Mucosa of gallbladder (tissue), 1 donor: ENCODE data around the gene GMEB2. TPM values are rescaled to one million over a fixed set of nuclear protein-coding genes. Genes with fewer than 3 reads are reported as not detected.
A peak's percentile ranks its signal among the peaks of the same experiment; 100 is the strongest.
"Not testable (repeated sequence)": the region's sequence is repeated elsewhere in the genome, so short reads cannot be mapped to it uniquely, and the experiment has no call there.

Source experiments
- DNase-seq: peaks from one replicate; pipeline ENCODE4 v3.0.0-alpha.2; 2020; ENCODE audit warnings: low spot score
- total RNA-seq: library from RNA; stranded (reverse); gene quantifications from one replicate; pipeline ENCODE4 v1.2.1, GENCODE V29; 2021
- donor health status: DM: no; HTN: no; CAD: no.

The GMEB2 gene
- total RNA-seq, 1 donor from 2014 or later: 12.1 TPM

DNA sequence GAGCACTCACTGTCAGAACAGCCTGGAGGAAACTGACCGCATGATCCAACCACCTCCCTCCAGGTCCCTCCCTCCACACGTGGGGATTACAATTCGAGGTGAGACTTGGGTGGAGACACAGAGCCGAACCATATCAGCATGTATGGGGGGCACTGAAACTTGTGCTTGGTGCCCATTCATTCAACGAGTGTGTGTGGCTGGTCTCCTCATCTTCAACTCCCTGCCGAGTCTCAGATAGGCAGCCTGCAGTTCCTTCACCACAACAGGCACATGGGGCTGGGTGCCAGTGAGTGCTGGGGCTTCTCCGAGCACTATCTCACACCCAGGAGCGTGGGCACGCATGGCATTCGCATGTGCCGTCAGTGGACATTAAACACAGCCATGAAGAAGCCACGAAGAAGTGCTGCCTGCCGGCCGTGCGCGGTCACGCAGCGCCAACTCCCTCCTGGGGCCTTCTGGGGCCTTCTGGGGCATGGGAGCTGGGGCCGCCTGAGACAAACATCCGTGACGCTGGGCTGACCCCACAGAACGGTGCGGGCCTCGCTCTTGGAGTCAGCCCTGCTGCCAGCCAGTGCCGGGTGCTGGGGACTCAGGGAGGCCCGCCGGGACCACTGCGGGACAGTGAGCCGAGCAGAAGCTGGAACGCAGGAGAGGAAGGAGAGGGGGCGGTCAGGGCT lies 30.5 kb upstream of the GMEB2 start:
- DNase-seq: no peak

DNA sequence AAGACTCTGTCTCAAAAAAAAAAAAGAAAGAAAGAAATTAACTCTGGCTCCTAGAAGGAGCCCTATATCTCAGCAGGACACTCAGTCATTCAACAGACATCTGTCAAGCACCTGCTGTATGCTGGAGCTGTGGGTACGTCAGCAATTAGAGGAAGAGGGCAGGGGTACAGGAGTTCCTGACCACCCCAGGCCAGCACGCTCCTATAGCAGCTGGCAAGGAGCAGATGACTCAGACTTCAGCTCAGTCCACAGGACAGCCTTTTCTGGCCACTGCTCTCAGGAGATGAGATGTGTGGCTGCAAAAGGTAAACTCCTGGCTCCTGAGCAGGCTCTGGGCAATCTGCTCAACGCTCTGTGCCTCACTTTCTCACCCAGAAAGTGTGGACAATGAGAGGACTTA lies 29.6 kb upstream of the GMEB2 start:
- DNase-seq: no peak

GRCh38 chr20:63655249-63655648 lies 28.3 kb upstream of the GMEB2 start:
- DNase-seq: no peak

GRCh38 chr20:63653974-63654668 lies 27.2 kb upstream of the GMEB2 start:
- no peak for DNase-seq

DNA sequence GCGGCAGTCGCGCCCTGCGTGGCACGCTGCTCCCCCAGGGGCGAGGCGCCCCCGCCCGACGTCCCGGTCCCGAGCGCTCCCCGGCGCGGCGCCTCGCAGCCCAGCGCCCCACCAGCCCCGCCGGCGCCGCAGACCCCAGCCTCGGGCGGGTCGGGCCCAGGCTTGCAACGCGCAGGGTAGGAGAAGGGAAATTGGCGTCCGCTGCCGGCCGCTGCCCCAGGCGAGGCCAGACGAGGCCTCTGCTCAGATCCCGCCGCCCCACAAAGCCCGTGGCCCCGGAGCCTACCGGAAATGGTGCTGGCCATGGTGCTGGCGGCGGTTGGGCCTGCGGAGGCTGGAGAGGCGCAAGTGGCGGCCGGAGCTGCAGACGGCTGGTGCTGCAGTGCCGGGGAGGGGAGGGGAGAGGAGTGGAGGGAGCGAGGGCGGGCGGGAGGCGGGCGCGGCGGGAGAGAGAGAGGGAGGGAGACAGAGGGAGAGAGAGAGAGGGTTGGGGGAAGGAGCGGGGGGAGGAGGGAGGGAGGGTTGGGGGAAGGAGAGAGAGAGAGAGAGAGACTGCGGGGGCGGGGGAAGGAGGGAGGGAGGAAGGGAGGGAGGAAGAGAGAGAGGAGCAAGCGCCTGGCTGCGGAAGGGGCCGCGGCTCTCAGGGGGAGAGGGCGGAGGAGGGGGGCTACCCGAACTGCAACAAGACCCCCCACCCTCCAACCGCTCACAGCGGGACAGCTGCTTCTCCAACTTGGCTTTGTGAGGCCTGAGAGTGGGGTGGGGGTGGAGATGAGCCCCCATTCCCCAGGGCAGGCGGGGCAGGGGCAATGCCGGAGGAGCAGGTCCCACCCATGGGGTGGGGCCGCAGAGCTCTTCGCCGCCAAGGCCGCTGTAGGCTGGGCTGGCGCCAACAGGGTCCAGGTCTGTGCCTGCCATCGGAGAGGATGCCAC lies 26.4 kb upstream of the GMEB2 start, which contains the start of gene STMN3:
Gene STMN3, minus strand, starts transcription at position 384 of the 933 bp plus-strand sequence. Its CDS starts 79 bp downstream, at position 305.
- peak; percentile 87 for DNase-seq

DNA sequence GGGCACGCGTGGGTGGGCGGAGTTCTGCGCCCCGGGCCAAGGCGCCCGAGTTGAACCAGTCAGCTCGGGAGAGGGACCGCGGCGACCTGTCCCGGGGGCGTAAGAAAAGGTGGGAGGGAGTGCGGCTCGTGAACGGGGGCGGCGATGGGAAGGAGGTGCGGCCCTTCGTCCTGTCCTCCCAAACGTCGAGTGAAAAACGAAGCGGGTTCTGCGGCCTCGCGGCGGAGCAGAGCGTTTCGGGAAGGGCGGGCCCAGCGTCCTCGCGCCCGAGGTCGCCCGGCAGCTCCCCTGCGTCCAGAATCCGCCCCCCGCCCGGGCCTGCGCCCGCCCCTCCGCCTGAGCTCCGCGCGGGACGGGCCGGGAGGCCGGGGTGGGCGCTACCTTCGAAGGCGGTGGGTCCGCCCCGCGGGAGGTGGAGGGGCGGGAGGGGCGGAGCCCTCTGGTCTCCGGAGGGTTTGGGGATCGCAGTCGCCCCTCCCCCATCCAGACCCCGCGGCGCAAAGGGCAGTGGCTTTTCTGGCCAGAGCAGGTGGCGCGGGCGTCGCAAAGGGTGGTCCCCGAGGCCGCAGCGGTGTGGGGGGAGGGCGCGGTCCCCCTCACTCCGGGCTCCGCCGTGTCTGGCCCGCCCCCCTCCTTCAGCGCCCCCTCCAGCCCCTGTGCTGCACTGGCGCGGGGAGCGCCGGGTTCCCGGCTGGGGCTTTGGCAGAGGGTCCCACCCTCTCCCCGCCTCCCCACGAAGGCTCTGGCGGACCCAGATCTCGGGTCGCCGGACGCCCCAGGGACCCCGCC lies 25.5 kb upstream of the GMEB2 start:
- no peak for DNase-seq

DNA sequence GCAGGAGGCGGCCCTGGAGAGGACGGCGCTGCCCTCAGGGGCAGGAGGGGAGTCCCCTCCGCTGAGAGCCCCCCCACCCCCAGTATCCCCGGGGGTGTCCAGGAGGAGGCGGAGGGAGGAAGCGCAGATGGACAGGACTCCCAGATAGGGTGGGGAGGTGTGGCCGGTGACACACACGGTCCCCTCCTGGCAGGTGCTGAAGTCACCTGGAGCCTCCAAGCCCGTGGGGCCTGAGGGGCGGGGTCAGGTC lies 25.0 kb upstream of the GMEB2 start:
- DNase-seq: no peak

GRCh38 chr20:63650486-63650885 lies 23.6 kb upstream of the GMEB2 start:
- not testable (repeated sequence) for DNase-seq

DNA sequence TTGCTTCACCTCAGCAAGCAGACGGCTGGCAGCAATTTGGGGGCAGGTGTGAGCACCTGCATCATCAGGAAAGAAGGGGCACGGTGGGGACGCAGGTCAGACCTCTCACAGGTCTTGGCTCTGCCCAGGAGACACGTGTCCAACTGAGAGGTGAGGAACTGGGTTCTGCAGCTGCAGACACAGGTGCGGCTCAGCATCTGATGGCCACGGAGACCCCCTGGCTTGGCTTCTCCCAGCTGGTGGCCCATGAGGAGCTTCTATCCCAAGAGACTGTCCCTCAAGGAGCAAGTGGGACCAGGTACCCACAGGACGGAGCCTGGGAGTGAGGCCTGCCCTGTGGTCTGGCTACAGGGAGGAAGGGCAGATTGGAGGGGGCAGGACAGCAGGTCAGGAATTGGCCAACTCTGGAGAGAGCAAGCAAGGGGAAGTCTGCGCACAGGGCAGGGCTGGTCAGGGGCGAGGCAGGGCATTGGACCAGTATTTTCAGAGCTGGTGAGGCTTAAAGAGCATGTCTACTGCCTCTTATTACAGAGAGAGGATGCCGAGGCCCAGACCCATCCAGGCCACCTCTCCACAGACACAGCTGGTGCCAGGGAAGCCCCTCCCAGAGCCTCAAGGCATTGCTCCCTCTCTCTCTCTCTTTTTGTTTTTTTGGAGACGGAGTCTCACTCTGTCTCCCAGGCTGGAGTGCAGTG lies 22.1 kb upstream of the GMEB2 start:
- DNase-seq: no peak

- DNase-seq: no peak
These were observed 21.3 kb upstream of the GMEB2 start for GRCh38 chr20:63648190-63648589.

DNA sequence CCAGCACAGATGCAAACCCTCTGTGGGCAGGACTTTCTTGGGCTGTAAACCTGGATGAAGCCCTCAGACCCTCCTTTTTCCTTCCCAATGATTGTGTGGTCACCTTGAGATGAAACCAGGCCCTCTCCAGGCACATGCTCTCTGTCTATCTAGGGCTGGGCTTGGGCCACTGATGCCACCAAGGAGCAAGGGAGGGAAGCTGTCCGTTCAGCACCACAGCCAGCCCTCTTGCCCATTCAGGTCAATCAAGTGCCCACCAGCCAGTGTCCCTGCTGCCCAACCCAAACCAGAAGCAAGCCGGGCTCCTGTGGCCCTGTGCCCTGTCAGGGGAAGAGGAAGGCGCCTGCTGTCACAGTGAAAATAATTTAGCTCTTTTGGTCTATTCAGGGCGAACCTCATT lies 18.3 kb upstream of the GMEB2 start:
- DNase-seq: no peak

DNA sequence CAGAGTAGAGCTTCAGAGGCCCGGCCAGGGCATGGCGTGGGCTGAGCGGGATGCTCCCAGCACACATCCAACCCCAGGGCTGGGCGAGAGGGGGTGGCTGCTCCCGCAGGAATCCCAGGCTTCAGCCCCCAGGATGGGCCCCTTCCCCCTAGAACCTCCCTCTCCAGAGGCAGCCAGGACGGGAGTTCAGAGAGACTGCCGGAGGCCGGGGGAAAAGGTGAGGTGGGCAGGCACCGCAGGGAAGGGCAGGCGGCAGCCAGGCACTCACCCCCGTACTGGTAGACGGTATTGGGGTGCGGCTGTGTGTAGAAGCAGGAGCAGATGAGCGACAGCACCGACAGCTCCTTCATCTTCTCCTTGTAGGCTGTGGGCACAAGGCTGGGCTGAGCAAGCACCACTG lies 17.0 kb upstream of the GMEB2 start:
- DNase-seq: no peak

- no peak for DNase-seq
These were observed 16.6 kb upstream of the GMEB2 start for GRCh38 chr20:63643499-63643898.

DNA sequence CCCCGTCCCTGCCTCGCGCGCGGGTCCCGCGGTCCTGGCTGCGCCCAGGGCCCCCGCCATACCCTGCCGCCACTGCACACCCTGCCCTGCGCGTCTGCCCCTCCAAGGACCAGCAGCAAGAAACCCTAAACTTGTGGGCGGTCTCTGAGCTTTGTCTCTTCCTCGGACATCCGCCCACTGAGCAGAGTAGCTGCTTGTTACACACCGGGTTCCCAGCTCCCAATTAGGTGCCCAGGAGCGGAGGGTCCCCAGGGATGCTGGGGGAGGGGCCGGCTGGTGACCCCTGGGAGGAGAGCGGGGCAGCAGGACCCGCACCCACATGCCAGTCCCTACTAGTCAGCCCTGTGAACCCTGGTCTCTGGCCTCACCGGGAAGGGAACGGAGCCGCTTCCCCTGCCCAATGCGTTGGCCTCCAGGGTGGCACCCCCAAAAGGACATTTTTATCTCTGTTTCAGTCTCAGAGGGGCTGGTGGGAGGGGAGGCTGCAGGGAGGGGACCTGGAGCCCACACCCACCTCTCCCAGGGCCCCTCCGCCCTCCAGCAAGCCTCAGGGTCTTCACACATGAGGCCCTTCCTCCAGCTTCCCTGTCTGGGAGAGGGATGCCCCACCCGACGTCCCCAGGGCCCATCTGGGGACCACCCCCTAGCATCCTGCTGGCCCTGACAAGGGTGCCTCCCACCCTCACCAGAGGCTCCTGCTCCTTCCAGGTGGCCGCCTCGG lies 15.8 kb upstream of the GMEB2 start:
- DNase-seq: no peak

DNA sequence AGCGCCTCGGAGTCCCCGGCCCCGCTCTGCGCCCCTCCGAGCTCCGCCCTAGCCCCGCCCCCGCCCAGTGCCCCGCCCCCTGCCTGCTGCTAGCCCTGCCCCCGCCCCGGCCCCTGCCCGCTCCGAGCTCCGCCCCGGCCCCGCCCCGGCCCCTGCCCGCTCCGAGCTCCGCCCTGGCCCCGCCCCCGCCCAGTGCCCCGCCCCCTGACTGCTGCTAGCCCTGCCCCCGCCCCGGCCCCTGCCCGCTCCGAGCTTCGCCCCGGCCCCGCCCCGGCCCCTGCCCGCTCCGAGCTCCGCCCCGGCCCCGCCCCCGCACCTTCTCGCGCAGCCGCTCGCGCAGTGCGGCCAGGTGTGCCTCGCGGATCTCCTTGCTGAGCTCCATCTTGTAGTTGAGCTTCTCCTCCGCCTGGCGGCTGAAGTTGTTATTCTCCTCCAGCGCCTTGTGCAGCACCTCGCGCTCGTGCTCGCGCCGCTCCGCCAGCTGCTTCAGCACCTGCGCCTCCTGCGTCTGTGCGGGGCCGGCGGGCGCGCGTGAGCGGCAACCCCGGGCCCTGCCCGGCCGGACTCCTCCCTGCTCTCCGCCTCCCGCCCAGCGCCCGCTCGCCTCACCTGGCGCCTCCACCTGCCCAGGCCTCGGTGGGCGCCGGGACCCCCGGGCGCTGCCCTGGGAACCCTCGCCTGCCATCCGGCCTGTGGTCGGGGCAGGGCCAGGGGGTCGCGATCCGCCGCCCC lies 15.1 kb upstream of the GMEB2 start:
- peak; percentile 92 for DNase-seq

- no peak for DNase-seq
These were observed 14.4 kb upstream of the GMEB2 start for GRCh38 chr20:63641146-63641791.

DNA sequence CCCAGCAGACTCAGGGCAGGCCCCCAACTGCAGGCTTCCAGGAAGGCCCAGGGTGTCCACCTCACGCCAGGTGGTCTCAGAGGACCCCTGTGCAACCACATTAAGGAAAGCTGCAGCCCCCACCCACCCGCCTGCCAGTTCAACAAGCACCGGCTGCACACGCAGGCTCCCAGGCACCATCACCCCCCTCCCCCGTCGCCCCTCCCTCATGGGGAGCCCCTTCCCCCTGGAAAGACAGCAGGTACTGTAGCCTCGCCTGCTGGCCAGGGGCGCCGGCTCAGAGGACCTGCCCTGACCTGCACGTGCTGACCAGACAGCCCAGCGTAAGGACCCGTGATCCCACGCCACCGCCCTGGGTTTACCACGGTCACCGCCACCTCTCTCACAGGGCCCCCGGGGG lies 13.8 kb upstream of the GMEB2 start:
- DNase-seq: not testable (repeated sequence)

DNA sequence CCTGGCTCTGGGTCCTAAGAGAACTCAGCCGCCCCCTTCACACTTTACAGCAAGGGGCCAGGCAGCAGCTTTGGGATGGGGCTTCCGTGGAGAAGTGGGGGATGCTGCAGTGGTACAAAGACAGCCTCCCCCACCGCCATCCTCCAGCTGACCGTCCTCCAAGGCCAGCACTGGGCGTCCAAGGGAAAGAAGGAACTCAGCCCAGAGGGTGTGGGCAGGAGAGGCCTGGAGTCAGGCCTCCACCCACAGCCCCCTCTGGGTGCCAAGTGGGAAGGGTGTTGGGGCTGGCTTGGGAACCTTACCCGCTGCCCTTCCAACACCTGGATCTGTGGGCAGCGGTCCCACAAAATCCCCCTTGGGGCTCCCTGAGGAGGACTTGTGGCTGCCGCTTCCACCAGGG lies 13.2 kb upstream of the GMEB2 start:
- DNase-seq: no peak
